GM21576 (cell line): ENCODE results near the gene ACTRT2.

Experiments used
- ATAC-seq: cut with Tn5 transposase; IDR thresholded peaks from one replicate; pipeline ENCODE4 v1.9.1; 2021; ENCODE audit warnings: mild to moderate bottlenecking, moderate library complexity; ENCODE audit not compliant: unreplicated experiment

The ACTRT2 gene

GRCh38 chr1:3065797-3066196 is 44.5 kb downstream of the ACTRT2 start:
- no peak for ATAC-seq

- no peak for ATAC-seq
Observed at GRCh38 chr1:3066250-3066711, 45.0 kb downstream of the ACTRT2 start.

DNA sequence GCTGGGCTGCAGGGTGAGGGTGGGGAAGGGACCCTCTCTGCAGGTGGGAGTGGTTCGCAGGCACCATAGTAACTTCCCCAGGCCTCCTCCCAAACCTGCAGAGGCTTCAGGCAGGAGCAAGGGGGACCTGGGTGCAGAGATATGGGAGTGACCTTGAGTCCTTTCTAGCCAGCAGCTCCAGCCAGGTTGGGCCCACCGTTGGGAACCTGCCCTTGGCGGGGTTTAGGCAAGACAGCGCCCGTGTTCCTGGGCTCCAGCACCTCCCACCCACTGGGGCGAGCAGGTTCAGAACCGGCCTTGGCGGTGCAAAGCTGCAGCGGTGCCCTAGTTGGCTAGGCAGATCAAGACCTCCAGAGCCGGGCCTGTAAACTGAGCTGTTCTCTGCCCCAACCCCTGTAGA is 45.6 kb downstream of the ACTRT2 start:
- no peak for ATAC-seq

- no peak for ATAC-seq
Observed at GRCh38 chr1:3067301-3067670, 46.0 kb downstream of the ACTRT2 start.

- ATAC-seq: no peak
Observed at GRCh38 chr1:3067671-3068563, 46.6 kb downstream of the ACTRT2 start.

- no peak for ATAC-seq
Observed at GRCh38 chr1:3068564-3069431, 47.5 kb downstream of the ACTRT2 start, which contains the start of gene PRDM16. PRDM16 (plus strand) TSS chr1:3069203; CDS start chr1:3069260, 57 bp downstream.

DNA sequence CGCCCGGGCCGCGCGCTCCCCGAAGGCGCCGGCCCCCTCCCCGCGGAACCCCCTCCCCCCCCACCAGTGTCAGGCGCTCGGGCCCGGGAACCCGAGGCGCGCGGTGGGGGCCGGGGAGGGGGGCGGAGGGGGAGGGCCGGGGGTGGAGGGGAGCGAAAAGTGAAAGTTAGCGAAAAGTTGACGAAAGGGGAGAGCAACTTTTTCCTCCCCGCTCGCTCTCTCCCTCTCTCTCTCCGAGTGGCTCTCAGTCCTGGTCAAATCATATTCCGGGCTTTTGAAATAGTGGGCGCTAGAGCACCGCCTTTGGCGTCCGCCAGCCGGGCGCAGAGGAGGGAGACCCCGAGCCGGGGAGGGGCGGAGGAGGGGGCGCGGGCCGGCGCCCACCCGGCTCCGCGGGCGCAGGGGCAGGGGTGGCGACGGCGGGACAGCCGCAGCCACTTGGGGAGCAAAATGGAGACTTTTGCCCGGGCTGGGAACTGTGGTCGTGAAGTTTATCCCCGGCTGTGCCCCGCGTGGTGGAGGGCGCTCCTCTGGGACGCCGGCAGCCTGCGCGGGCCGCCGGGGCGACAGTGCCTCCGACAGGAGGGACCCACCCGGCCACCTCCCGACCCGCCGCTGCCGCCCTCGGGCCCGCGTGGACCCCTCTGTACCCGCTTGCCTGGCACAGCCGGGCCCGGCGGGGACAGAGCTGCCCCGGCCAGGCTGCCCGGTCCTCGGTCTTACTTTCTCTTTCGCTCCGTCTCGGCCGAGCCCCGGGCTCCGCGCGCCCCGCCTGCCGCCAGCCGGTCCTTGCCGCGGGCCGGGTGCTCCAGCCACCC is 48.4 kb downstream of the ACTRT2 start:
- ATAC-seq: no peak

DNA sequence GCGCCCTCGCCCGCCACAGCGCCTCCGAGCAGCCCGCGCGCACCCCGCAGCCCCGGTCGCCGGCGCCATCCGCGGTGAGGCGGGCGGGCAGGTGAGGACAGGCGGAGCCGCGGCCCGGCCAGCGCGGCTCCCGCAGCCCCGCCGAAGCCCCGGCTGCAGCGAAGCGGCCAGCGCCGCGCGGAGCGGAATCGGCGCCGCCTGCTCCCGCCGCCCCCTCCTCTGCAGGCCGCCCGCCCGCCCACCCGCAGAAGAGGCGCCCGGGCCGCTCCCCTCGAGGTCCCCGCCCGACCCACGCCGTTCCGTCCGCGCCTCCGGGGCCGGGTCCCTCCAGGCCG is 49.0 kb downstream of the ACTRT2 start:
- ATAC-seq: no peak

DNA sequence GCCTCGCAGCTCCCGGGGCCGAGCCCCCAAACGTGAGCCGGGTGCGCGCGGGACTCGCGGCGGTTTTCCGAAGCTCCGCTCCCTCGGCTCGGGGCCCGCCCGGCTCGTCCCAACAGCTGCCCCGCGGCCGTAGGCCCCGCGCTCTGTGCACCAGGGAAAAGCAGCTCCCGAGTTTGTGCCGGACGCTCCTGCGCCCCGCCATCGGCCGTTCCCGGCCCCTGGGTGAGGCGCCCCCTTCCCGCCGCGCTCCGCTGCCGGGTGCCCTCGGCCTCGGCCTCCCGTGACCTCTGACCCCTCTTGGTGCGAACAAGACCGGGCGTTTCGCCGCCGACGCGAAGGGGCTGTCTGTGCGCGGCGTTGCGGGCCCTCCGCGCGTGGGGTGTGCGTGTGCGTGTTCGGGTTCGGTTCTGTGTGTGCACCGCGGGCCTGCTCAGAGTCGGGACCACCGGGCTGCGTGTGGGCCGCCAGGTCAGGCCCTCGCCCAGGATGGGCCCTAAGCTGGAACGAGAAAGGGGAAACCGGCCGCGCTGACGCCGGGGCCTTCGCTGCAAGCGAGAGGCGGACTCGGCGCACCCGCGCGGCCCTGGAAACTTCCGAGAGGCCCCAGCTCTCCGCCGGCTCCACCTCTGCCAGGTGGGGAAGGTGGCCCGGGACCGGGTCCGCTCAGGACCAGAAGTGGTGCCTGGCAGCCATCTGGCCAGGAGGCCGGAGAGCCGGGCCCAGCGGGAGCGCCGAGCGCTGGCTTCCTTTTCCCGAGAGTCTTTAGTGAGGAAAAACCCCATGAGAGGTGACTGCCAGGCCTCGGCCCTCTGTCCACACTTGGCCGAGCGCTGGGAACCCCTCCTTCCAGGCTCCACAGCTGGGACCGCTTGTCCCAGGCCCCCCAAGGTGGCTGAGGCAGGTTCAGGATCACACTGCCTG is 49.6 kb downstream of the ACTRT2 start:
- no peak for ATAC-seq

GRCh38 chr1:3071565-3072390 is 50.5 kb downstream of the ACTRT2 start:
- ATAC-seq: no peak
